ELF-1 (cell line): Measurements from ENCODE around the gene USB1.

Experiments
- DNase-seq: peaks from one replicate; pipeline ENCODE4 v3.0.0-alpha.2; 2016; ENCODE audit warnings: low read depth, low spot score

Gene USB1, protein sequence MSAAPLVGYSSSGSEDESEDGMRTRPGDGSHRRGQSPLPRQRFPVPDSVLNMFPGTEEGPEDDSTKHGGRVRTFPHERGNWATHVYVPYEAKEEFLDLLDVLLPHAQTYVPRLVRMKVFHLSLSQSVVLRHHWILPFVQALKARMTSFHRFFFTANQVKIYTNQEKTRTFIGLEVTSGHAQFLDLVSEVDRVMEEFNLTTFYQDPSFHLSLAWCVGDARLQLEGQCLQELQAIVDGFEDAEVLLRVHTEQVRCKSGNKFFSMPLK

DNA sequence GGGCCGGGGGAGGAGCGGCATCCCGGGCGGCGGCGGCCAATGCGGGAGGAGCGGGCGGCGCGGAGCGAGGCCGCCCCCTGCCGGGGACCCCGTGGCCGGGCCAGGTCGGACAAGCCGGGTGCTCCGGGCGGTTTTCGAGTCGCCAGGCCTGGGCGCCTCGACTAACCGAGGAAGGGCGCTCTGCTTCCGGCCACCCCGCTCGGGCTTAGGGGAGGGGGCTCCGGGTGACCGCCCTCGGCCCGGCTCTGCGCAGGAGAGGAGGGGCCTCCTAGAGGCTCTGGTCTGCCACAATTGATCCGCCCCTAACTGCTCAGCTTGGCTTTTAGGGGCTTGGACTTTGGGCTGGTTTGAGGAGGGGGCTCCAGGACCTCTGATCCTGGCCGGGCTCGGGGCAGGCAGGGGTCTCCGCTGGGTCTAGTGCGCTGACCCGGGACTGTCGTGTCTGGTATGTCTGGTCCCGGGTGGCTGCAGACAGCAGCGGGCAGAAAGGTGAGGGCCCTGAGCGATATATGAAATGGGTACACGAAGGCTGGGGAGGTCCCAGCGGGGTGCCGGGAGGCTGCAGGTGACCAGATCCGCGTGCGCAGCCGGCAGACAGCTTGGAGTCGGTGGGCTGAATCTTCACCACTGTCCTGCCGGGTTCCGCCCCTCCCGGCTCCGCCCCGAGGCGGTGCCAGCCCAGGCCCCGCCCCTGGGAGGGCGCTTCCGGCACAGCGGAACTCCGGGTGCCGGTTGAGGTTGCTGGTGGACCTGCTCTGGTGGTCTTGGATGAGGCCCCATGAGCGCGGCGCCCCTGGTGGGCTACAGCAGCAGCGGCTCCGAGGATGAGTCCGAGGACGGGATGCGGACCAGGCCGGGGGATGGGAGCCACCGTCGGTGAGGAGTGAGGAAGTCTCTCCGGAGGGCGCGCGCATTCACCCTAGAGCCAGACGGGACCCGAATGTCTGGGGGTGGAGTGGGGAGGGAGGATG, at the start of gene USB1:
Gene USB1 (plus strand): TSS at position 702 of the 971 bp plus-strand sequence. CDS start 77 bp downstream, at position 779.
- peak; percentile 96 for DNase-seq

DNA sequence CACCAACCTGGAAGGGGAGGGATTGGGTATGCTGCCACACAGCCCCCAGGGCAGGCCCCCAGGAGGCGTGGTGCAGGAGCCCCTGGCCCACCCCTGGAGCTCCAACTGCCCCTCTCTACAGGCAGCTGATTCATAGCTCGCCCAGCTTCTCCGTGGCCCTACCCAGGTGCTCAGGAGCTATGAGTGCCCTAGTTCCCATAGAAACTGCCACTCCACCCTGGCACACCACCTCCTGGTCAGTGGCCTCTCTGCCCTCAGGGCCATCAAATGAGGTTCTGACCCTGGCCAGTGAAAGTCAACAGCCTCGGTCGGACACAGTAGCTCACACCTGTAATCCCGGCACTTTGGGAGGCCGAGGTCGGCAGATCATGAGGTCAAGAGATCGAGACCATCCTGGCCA, 48.3 kb upstream of the USB1 start:
- no peak for DNase-seq

DNA sequence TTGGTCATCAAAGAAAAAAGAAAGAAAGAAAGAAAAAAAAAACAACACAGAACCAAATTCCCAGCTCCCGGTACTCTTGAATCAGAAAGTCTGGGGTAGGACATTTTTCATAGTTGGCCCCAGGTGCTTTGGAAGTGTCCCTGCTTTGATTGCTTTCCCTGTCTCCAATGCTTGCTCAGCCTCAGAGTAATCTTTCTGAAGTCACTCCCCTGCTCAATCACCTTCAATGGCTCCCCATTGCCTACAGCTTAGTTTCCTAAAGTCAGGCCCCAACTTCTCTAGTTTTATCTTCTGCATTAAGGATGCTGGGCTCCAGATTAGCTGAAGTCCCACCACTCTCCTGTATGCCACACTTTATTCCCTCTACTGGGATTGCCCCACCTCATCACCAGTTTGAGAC, 47.4 kb upstream of the USB1 start:
- no peak for DNase-seq

DNA sequence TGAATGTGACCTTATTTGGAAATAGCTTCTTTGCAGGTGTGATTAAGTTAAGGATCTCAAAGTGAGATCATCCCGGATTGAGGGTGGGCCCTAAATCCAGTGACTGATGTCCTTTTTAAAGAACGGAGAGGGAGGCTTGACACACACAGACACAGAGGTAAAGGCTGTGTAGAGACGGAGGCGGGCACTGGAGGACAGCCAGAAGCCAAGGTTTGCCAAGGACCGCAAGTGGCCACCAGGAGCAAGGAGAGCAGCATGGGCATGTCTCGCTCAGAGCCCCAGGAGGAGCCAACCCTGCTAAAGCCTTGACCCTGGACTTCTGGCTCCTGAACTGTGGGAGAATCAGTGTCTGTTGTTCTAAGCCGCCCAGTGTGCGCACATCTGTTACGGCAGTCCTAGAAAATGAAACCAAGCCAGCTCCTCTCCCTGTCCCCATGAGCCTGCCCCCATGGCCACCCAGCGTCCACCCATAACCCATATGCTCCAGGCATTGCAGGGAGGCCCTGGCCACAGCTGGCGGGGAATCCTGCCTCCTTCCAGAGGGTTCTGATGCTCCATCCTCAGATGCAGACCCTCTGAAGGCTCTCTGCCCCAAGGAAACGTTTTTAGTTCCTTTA, 45.5 kb upstream of the USB1 start:
- DNase-seq, result no peak

DNA sequence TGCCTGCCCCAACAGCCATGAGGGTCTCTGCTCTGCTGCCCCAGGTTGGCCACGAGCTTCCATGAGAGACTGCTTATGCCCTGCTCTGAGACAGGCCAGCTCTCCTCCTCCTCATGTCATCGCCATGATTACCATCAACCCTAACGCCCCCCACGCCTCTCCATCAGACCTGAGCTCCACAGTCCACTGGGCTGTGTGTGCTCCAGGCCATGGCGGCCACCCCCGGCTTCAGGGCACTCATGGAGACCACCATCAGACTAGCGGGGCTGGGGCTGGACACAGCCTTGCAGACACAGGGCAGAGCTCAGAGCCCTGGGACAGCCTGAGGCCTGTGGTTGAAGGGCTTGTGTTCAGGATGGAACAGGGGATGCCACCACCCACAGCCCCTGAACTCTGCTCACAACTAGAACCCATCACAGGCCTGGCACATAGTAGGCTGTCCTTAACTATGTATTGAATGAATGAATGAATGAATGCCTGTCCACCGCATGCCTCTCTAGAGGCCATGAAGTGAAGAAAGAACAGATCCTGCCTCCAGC, 44.9 kb upstream of the USB1 start:
- DNase-seq, result no peak

DNA sequence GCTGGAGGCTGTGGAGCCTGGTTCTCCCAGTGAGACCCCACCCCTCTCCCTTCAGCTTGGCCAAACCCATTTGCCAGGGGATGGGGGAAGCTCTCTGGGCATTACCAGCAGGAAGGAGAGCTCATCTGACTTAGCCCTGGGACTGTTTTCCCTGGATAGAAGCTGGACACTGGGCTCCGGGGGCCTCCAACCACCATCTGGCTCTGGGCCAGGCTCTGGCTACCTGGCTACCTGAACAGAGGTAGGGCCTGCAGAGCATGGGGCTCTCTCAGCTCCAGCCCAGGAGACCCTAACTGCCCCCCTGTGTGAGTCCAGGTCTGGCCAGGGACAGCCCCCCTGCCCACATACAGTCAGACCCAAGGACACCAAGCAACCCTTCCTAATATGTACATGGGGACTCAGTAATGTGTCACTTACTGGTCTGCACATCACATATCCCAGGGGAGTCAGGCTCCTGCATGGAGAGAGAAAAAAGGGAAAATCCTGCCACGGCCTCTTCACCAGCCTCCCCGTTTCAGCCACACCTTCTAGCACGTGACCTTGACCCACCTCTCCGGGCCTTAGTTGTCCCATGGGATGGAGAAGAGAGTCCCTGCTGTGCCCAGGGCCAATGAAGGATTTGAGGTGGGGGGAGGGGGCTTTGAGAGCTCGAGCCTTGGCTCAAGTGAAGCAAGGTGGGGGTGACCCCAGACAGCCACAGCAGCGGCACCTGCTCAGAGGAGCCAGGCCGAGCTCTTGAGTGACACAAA, 44.1 kb upstream of the USB1 start:
- no peak for DNase-seq

DNA sequence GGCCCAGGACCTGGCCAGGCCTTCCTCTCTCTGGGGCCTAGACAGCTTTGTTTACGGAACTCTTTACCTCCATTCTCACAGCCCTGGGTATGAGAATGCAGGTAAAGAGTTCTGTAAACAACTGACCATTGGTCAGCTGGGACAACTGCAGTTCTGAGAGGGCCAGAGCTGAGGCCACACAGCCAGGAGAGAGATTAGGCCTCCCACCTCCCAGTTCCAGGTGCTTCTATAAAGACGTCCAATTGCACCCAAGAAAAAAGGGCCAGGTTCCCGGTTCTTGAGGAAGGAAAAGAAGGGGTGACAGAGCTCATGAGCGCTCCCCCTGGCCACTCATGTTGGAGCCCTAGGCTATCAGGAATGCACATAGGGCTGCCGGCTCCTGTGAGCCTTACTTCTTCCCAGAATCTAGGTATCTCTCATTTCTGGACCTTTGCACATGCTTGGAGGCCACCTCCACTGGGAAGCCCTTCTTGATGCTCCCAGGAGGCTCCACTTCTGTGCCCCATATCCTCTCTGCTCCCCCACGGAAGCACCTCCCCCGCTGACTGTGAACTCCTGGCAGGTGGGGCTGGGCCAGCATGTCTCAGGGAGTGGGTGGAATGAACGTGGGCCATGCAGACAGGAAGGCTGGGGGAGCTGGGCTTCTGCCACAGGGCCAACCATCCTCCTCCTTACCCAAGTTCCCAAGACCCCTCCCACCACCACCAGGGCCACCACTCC, 43.4 kb upstream of the USB1 start:
- DNase-seq, result peak; percentile 37

DNA sequence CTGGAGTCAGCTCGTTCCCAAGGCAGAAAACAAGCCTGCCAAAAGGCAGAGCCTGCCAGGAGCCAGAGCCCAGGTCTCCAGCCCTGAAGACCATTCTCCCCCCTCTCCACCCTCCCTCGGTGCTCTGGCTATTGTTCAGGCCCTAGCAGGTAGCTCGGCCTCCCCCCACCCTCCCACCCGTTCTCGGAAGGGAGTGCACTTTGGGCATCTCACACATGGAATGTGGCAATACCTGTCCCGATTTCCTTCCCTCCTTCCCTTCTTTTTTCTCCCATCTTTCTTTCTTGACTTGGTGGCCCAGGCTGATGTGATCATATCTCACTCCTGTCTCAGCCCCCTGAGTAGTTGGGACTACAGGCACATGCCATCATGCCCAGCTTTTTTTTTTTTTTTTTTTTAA, 42.7 kb upstream of the USB1 start:
- DNase-seq, result peak; percentile 27

DNA sequence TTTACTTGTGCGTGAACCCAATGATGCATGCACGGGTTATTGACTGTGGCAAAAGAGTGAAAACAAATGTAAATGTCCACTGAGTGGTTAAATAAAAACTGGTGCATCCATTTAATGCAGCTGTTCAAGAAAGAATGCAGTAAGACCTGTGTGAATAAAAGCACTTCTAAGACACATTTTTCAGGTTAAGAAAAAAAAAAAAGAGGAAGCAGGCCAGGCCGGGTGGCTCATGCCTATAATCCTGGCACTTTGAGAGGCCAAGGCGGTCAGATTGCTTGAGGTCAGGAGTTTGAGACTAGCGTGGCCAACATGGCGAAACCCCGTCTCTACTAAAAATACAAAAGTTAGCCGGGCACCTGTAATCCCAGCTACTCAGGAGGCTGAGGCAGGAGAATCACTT, 42.1 kb upstream of the USB1 start:
- DNase-seq, result no peak

DNA sequence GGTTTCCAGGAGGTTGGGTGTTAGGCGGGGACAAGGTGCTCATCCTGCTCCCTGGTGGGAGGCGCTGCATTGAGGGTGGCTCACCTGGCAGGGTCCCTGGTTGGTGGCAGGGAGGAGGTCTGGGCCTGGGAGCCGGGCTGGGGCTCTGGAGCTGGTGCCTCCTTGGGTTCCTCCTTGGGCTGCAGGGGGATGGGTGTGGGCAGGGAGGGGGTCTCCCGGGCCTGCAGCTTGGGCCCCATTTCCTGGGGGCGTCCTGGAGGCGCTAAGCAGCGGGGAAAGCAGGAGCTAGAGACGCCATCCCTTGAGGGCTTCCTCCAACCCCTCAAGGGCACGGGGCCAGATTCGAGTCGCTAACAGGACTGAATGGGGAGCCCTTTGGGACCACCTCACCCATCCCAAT, 41.4 kb upstream of the USB1 start:
- no peak for DNase-seq

DNA sequence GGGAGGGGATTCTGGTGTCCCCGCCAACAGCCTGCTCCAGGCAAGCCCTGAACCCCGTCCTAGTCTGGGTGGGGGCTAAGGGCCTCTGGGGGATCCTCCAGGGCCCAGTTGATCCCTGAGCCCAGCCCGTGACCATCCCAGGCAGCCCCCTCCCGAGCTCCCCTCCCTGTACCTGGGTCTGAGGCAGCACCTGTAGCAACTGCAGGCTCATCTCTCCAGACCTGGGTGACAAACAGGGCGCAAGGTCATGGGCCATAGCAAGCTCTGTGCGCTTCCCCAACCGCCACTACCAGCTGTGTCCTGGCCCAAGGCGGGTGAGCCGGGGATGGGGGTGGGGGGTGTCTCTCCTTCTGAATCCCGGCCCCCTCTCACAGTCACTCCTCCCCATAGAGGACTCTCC, 40.9 kb upstream of the USB1 start:
- no peak for DNase-seq

DNA sequence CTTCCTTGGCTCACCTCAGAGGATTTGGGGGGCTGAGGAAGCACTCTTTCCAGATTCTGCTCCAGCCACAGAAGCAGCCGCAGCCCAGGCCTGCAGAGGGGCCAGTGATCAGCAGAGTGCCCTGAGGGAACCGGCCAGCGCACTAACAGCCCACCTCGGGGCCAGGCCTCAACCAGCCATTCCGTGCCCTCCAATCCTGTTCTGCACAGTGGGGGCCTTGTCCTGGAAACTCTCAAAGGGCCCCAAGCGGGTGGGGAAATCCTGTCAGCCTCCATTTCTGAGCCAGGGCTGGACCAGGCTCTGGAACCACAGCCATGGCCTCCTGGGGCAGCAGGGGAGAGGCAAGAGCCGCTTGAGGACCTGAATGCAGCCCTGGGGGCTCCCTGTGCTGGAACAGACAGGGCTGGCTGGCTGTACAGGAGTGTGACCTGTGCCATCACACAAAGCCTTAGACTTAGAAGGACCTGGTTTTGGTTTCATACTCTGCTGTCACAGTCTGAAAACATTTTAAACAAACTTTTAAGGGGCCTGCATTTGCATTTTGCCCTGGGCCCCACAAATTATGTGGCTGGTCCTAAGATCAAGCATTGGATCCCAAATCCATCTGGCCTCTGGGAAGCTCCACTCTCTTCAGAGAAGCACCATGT, 40.3 kb upstream of the USB1 start:
- DNase-seq, result peak; percentile 68

DNA sequence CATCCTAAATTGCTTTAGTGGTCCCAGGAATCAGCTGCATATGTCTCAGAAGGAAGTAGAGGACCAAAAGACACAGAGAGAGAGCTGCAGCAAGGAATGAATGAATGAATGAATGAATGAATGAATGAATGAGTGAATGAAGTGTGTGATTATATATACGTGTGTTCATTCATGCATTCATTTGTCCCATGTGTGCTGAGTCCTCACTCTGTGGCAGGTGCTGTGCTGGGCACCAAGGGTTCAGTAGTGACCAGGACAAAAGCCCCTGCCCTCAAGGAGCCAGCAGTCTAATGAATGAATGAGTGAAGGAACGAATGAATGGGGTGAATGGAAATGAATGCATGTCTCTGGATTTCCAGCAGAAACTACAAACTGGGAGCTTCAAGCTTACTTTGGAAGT, 39.7 kb upstream of the USB1 start:
- no peak for DNase-seq

DNA sequence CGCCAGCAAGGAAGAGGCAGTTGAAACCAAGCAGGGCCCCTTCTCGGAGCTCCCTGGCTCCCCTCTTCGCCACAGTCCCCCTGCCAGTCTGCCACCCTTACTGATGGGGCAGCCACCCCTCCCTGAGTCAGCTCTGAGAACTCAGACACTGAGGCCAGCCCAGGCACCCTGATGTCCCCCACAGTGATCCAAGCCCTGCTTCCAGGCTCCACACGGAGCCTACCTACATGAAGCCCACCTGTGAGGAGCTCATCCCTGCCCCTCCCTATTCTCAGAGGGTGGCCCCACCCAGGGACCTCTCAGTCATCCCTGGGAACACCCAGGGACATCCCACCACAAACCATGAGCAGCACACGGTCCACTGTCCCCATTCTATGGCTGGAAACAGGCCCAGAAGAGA, 39.2 kb upstream of the USB1 start:
- DNase-seq, result no peak

DNA sequence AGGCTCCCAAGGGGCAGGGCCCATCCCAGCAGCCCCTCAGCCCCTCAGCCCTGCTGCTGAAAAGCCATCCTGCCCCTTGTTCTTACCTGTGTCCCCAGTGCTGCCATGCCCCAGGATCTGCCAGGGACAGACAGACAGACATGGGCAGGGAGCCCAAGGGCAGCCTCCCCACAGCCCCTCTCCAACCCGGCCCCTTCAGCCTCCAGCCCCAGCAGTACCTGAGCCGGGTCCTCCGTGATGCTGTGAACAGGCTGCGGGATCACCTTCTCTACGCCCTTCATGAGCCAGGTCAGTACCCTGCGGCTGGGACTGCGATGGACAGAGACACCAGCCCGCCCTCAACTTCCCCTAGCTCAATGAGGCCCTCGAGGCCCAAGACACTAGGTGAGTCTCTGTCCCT, 38.5 kb upstream of the USB1 start:
- DNase-seq, result no peak

DNA sequence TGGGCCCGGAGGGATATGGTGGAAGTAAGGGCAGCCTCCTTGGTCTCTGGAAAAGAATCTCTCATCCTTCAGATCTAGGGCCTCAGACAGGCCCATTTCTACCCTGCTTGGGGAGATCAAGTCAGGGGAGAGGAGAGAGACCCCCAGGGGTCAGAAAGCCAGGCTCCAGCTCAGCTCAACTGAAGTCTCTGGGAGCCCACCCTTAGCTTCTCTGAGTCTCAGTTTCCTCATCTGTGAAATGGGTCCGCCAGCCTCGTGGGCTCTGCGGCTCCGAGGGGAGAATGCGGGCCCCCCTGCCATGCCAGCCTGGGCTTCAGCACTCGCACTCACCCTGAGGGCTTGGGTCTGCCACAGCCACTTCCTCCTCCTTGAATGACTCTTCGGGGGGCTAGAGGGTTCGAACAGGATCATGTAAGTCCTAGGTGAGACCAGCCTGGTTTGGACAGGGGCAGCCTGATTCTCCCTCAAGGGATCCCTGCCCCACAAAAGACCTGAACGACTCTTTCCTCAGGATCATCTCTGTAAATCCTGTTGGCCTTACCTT, 37.0 kb upstream of the USB1 start:
- DNase-seq, result no peak

DNA sequence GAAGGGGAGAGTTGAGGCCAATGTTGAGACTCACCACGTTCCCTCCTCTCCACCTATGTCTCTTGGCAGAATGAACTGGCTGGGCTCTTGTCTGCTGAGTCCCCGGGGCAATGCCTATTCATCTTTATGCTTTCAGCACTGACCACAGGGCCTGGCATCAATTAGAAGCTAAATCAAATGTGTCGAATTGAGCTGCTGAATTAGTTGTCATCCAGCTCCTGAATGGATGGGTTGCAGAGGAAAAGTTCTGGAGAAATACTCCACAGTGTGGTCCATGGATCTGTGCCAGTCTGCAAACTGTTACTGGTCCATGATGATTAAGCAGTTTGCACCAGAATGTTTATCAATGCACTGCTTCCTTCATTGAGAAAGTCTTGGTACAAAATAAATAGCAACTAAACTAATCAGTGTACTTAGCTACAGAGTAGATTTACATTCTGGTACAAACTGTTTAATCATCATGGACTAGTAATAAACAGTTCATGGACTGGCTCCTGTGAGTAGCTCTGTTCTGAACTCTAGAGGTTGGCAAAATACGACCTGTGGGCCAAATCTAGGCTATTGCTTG, 34.9 kb upstream of the USB1 start:
- DNase-seq, result no peak

DNA sequence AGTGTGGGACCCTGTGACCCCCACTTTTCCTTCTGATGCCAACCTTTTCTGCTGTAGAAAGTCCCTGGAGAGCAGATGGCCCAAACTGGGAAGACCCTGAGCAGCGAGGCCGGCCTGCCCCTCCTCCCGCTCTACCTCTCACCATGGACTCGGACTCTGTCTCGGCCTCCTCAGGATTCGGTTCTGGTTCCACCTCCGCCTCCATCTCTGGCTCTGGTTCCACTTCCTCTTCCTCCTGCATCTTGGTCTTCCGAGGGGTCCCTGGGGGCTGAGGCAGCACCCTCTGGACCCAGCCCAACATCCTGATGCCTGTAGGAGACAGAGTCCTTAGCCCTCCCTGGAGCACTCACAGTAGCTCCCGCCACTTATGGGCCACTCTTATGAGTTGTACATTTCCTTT, 34.2 kb upstream of the USB1 start:
- no peak for DNase-seq

DNA sequence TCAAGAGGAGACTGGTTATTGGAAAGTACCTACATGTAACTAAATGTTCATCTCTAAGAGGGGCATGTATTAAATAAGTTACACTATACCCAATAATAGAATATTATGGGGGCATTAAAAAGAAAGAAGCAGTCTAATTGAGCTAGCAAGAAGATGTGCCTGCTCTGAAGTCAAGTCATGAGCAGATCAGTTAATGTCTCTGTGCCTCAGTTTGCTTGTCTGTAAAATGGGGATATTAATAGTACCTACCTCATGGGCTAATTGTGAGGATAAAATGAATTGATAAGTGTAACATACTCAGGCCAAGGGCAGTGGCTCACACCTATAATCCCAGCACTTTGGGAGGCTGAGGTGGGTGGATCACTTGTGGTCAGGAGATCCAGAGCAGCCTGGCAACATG, 33.3 kb upstream of the USB1 start:
- DNase-seq, result no peak
